KMS-11 (cell line): ENCODE measurements around the gene UBE2O.

ENCODE experiments used
- H2AFZ ChIP-seq: fragments of 200-600 bp; sonication (generic); 2 replicates; pipeline ENCODE4 v1.6.1; 2016; ENCODE audit warnings: antibody characterized with exemption, mixed run types, low read depth
- H3K27ac ChIP-seq: fragments of 200-600 bp; sonication (generic); 2 replicates; pipeline ENCODE4 v1.6.1; 2016; ENCODE audit warnings: mild to moderate bottlenecking, mixed run types
- H3K27me3 ChIP-seq: fragments of 200-600 bp; sonication (generic); 2 replicates; pipeline ENCODE4 v1.6.1; 2017; ENCODE audit warnings: mild to moderate bottlenecking, low read depth, mixed run types, moderate library complexity; ENCODE audit not compliant: insufficient read depth
- H3K36me3 ChIP-seq: fragments of 200-600 bp; sonication (generic); 2 replicates; pipeline ENCODE4 v1.6.1; 2017; ENCODE audit warnings: mild to moderate bottlenecking, mixed run types; ENCODE audit not compliant: insufficient read depth
- H3K4me1 ChIP-seq: fragments of 200-600 bp; sonication (generic); 2 replicates; pipeline ENCODE4 v1.6.1; 2016; ENCODE audit warnings: mild to moderate bottlenecking, low read depth, mixed run types; ENCODE audit not compliant: poor library complexity, severe bottlenecking
- H3K4me2 ChIP-seq: fragments of 200-600 bp; sonication (generic); 2 replicates; pipeline ENCODE4 v1.7.0; 2016; ENCODE audit warnings: mild to moderate bottlenecking, mixed run types
- H3K4me3 ChIP-seq: fragments of 200-600 bp; sonication (generic); IDR thresholded peaks from 2 replicates; pipeline ENCODE4 v1.6.1; 2017; ENCODE audit warnings: low read depth, low read length, mixed read lengths; ENCODE audit not compliant: insufficient read depth
- H3K79me2 ChIP-seq: fragments of 200-600 bp; sonication (generic); 2 replicates; pipeline ENCODE4 v1.6.1; 2016; ENCODE audit warnings: low read depth, mixed run types; ENCODE audit not compliant: insufficient read depth
- H3K9ac ChIP-seq: fragments of 200-600 bp; sonication (generic); 2 replicates; pipeline ENCODE4 v1.6.1; 2016; ENCODE audit warnings: mild to moderate bottlenecking, mixed run types
- H4K20me1 ChIP-seq: fragments of 200-600 bp; sonication (generic); 2 replicates; pipeline ENCODE4 v1.6.1; 2016; ENCODE audit warnings: mild to moderate bottlenecking, mixed run types; ENCODE audit not compliant: insufficient read depth
- TF ChIP-seq, protein P1 (sequence below): fragments of 200-600 bp; sonication (generic); conservative IDR thresholded peaks from 2 replicates; pipeline ENCODE4 v1.6.1; 2017; ENCODE audit warnings: low read depth, mild to moderate bottlenecking, antibody characterized with exemption, low read length, moderate library complexity, mixed read lengths

The UBE2O gene

DNA sequence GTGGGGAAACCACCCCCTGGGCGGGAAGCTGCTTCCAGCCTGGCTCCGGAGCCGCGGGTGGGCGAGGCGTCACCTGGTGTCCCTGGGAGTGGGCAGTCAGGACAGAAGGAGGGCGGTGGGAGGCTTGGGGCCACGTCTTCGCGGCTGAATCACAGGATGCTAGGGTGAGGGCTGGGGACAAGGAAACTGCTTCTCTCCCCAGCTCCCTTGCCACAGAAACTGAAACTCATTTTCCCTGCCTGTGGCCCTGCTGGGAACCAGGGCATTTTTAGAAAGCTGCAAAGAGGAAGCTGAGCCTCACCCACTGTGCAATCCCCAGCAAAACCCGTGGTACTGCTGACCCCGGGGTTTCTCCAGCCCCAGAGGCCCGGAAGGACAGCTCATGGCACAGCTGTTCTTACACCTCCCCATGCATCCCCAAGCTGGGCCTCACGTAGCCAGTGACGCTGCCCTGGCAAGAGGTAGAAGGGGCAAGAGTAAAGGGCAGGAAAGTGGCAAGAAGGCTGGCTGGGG, 40.1 kb upstream of the UBE2O start:
- Histone ChIP-seq H3K27ac (peak overlapping the region; percentile 80), H3K27me3 (no peaks in the 10 kb centered on the region), H3K79me2 (peaks cover 33% of the 10 kb centered on the region; the same call in 1 of the 2 replicates), H3K36me3 (no peaks in the 10 kb centered on the region), H3K9ac (peak overlapping the region; percentile 53; the same call in 1 of the 2 replicates), H4K20me1 (no peaks in the 10 kb centered on the region), H3K4me1 (peaks cover 96% of the 10 kb centered on the region), H3K4me2 (peak overlapping the region; percentile 69), H2AFZ (no peak overlapping the region), H3K4me3 (peak overlapping the region; percentile 47)
- TF ChIP-seq, protein P1, sequence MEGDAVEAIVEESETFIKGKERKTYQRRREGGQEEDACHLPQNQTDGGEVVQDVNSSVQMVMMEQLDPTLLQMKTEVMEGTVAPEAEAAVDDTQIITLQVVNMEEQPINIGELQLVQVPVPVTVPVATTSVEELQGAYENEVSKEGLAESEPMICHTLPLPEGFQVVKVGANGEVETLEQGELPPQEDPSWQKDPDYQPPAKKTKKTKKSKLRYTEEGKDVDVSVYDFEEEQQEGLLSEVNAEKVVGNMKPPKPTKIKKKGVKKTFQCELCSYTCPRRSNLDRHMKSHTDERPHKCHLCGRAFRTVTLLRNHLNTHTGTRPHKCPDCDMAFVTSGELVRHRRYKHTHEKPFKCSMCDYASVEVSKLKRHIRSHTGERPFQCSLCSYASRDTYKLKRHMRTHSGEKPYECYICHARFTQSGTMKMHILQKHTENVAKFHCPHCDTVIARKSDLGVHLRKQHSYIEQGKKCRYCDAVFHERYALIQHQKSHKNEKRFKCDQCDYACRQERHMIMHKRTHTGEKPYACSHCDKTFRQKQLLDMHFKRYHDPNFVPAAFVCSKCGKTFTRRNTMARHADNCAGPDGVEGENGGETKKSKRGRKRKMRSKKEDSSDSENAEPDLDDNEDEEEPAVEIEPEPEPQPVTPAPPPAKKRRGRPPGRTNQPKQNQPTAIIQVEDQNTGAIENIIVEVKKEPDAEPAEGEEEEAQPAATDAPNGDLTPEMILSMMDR, result no peak

DNA sequence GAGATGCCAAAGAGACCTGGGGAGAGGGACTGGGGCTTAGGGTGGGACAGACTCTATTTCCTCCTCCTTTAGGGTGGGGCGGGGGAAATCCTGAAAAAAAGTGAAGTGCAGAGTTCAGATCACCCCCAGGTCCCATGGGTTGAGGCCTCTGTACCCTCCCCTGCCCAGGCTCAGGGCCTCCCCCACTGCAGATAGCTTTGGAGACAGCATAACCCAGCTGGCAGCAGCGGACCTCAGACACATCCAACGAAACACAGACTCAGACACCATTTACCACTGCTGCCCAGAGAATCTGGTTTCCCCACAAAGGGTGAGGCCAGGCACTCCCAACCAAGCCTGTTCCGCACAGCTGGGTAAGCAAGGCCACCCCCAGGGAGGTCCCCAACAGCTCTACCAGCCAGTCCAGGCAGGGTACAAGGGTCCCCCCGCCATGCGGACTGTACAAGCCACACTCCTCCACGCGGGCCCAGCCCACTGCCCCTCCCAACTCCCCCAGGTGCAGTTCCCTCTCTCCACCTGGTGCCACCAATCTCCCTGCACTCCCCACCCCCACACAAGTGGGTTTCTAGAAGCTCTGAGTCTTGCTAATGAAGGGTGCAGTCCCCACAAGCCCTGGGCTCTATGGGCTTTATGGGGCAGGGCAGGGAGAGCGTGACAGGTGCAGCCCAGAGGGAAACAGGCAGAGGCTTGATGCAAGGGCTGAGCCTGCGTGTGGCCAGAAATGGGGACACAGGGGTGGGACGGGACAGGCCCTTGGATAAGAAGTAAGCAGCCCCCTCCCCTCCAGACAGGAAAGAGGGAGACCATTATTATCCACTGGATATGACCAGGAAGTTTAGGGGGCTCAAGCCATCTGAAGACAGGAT, 39.4 kb upstream of the UBE2O start:
- peak overlapping the region; percentile 69 for H3K4me2 ChIP-seq
- H3K27me3 ChIP-seq, result no peaks in the 10 kb centered on the region
- peak overlapping the region; percentile 53; the same call in 1 of the 2 replicates for H3K9ac ChIP-seq
- TF ChIP-seq, protein P1, result no peak
- H3K27ac ChIP-seq, result peak overlapping the region; percentile 80
- H2AFZ ChIP-seq, result peak overlapping the region; percentile 16; the same call in 1 of the 2 replicates
- peaks cover 26% of the 10 kb centered on the region; the same call in 1 of the 2 replicates for H3K79me2 ChIP-seq
- H3K36me3 ChIP-seq, result peaks cover 3% of the 10 kb centered on the region; the same call in 1 of the 2 replicates
- H3K4me1 ChIP-seq, result peaks cover 89% of the 10 kb centered on the region
- H4K20me1 ChIP-seq, result no peaks in the 10 kb centered on the region
- no peak overlapping the region for H3K4me3 ChIP-seq

DNA sequence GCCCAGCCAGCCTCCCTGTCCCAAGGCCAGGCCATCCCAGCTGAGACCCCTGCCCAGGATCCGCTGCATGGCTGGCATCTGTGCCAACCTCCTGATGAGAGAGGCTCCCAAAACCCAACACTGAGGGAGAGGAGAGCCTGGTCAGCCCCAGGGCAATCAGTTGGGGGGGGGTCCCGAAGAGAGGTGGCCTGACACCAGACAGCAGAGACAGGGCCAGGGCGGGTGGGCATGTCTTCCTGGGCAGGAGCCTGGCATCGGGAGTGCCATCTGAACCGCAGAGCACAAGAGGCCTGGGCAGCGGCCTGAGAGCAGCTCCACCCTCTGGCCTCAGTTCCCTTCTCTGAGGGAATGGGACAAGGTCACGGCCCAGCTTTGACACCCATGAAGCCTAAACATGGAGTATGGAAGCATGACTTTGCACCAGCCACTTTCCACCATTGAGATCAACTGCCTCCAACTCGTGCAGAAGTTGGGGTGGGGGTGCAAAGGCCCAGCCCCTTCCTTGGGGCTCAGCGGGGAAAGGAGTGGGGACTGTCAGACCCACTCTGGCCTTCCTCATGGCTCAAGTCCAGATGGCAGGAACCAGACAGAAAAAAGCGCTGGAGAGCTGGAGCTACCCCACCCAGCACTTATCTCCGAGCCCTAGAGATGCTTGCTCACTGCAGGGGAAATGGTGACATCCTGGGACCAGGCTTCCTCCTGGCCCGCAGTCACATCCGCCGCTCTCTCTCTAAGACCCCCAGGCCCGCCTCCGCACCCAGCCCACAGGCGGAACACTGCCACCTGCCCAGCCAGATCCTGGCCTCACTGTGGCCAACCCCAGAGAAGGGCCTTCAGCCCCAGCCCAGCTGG, 38.5 kb upstream of the UBE2O start:
- Histone ChIP-seq H3K4me2 (peak overlapping the region; percentile 69), H3K79me2 (peaks cover 18% of the 10 kb centered on the region; the same call in 1 of the 2 replicates), H2AFZ (no peak overlapping the region), H3K9ac (peak overlapping the region; percentile 53; the same call in 1 of the 2 replicates), H3K36me3 (peaks cover 3% of the 10 kb centered on the region; the same call in 1 of the 2 replicates), H3K27ac (peak overlapping the region; percentile 80), H3K27me3 (no peaks in the 10 kb centered on the region), H3K4me3 (no peak overlapping the region), H3K4me1 (peaks cover 81% of the 10 kb centered on the region), H4K20me1 (no peaks in the 10 kb centered on the region)
- TF ChIP-seq, protein P1, result no peak

DNA sequence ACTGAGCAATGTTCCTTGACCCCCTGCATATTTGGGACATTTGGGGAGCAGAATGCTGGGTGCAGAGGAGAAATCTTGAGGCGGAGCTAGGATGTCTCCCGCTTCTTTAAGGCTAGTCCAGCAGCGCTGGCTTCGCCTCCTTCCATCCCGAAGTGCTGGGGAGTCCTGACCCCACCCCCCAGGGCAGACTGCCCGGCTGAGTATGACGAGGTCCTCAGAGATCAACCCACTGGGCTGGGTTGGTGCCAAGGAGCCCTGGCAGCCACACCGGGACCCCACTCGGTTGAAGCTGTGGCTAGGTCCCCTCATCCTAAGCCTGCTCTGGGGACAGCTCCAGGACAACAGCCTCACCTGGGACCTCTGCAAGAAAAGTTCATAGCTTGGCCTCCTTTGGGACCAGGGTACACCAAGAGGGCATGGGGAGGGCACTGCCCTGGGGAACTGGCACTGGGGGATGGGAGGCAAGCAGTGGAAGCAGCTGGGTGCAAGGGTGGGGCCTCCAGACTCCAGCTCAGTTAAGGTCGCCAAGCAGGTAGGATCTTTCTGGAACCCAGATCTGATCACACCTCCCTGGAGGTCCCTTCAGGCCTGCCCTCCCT, 37.3 kb upstream of the UBE2O start:
- H3K27me3 ChIP-seq, result no peaks in the 10 kb centered on the region
- TF ChIP-seq, protein P1, result no peak
- peaks cover 3% of the 10 kb centered on the region; the same call in 1 of the 2 replicates for H3K36me3 ChIP-seq
- no peaks in the 10 kb centered on the region for H4K20me1 ChIP-seq
- H2AFZ ChIP-seq, result no peak overlapping the region
- no peak overlapping the region; the same call in 1 of the 2 replicates for H3K27ac ChIP-seq
- no peak overlapping the region for H3K4me3 ChIP-seq
- H3K4me1 ChIP-seq, result peaks cover 70% of the 10 kb centered on the region
- H3K79me2 ChIP-seq, result peaks cover 7% of the 10 kb centered on the region; the same call in 1 of the 2 replicates
- H3K9ac ChIP-seq, result no peak overlapping the region
- peak overlapping the region; percentile 69; the same call in 1 of the 2 replicates for H3K4me2 ChIP-seq
